ENCODE measurements around the gene AGPAT1.

The AGPAT1 gene

GRCh38 chr6:32168807-32169591, 6.9 kb downstream of the AGPAT1 start:
- no peak for DNase-seq (ENCODE audit: low spot score)

- no peak for DNase-seq (ENCODE audit: low spot score)
These were observed 7.5 kb downstream of the AGPAT1 start for GRCh38 chr6:32168350-32168749.

- no peak for DNase-seq (ENCODE audit: low spot score)
These were observed 8.1 kb downstream of the AGPAT1 start for GRCh38 chr6:32167761-32168262.

GRCh38 chr6:32167154-32167760, 8.6 kb downstream of the AGPAT1 start:
- DNase-seq (ENCODE audit: low spot score) = no peak

- DNase-seq (ENCODE audit: low spot score) = no peak
These were observed 9.3 kb downstream of the AGPAT1 start for GRCh38 chr6:32166411-32167061.

GRCh38 chr6:32164295-32164694, 11.6 kb downstream of the AGPAT1 start, which contains the start of gene EGFL8:
Gene EGFL8 (plus strand): TSS chr6:32164595. CDS start chr6:32166166, 1,571 bp downstream.
- no peak for DNase-seq (ENCODE audit: low spot score)

GRCh38 chr6:32163559-32164258, 12.2 kb downstream of the AGPAT1 start:
- DNase-seq (ENCODE audit: low spot score) = peak; percentile 64

GRCh38 chr6:32158052-32158451, 17.8 kb downstream of the AGPAT1 start:
- DNase-seq (ENCODE audit: low spot score) = no peak

GRCh38 chr6:32156891-32157290, 19.0 kb downstream of the AGPAT1 start:
- no peak for DNase-seq (ENCODE audit: low spot score)

GRCh38 chr6:32154514-32155161, 21.2 kb downstream of the AGPAT1 start:
- DNase-seq (ENCODE audit: low spot score) = peak; percentile 50

- peak; percentile 91 for DNase-seq (ENCODE audit: low spot score)
These were observed 22.0 kb downstream of the AGPAT1 start, which contains the start of gene PPT2 for GRCh38 chr6:32153564-32154513. Gene PPT2 (plus strand): TSS chr6:32154141. CDS start chr6:32154595, 454 bp downstream.

- DNase-seq (ENCODE audit: low spot score) = peak; percentile 42
These were observed 22.9 kb downstream of the AGPAT1 start for GRCh38 chr6:32152769-32153563.

GRCh38 chr6:32151863-32152768, 23.8 kb downstream of the AGPAT1 start, which contains the start of gene PRRT1:
Gene PRRT1 (minus strand): TSS chr6:32151939. CDS start chr6:32151827, 112 bp downstream.
- DNase-seq (ENCODE audit: low spot score) = peak; percentile 30

- peak; percentile 29 for DNase-seq (ENCODE audit: low spot score)
These were observed 24.6 kb downstream of the AGPAT1 start for GRCh38 chr6:32151181-32151862.

- DNase-seq (ENCODE audit: low spot score) = no peak
These were observed 25.7 kb downstream of the AGPAT1 start for GRCh38 chr6:32149932-32150870.

GRCh38 chr6:32149092-32149755, 26.7 kb downstream of the AGPAT1 start:
- DNase-seq (ENCODE audit: low spot score) = no peak
